ENCODE results near the gene IMPA2. TPM values are rescaled to one million over a fixed set of nuclear protein-coding genes. Genes with fewer than 3 reads are reported as not detected.
A peak's percentile ranks its signal among the peaks of the same experiment; 100 is the strongest.

The IMPA2 gene
- total RNA-seq, 1 donor from 2014 or later = 17.8 TPM

- DNase-seq (ENCODE audit: low read depth) = no peak
Measured at GRCh38 chr18:12006488-12006840, 25.2 kb downstream of the IMPA2 start.

GRCh38 chr18:12007063-12007462 lies 25.8 kb downstream of the IMPA2 start:
- no peak for DNase-seq (ENCODE audit: low read depth)

GRCh38 chr18:12008181-12008767 lies 27.0 kb downstream of the IMPA2 start:
- no peak for DNase-seq (ENCODE audit: low read depth)

GRCh38 chr18:12008842-12009580 lies 27.7 kb downstream of the IMPA2 start:
- no peak for DNase-seq (ENCODE audit: low read depth)

GRCh38 chr18:12009581-12010140 lies 28.4 kb downstream of the IMPA2 start:
- no peak for DNase-seq (ENCODE audit: low read depth)

- no peak for DNase-seq (ENCODE audit: low read depth)
Measured at GRCh38 chr18:12010187-12010802, 29.0 kb downstream of the IMPA2 start.

GRCh38 chr18:12011199-12011956 lies 30.1 kb downstream of the IMPA2 start:
- no peak for DNase-seq (ENCODE audit: low read depth)

- DNase-seq (ENCODE audit: low read depth) = no peak
Measured at GRCh38 chr18:12011957-12012549, 30.7 kb downstream of the IMPA2 start.

- DNase-seq (ENCODE audit: low read depth) = no peak
Measured at GRCh38 chr18:12012697-12013096, 31.4 kb downstream of the IMPA2 start.

- no peak for DNase-seq (ENCODE audit: low read depth)
Measured at GRCh38 chr18:12013186-12013916, 32.0 kb downstream of the IMPA2 start.

- no peak for DNase-seq (ENCODE audit: low read depth)
Measured at GRCh38 chr18:12014086-12014485, 32.8 kb downstream of the IMPA2 start.

GRCh38 chr18:12014521-12015415 lies 33.5 kb downstream of the IMPA2 start:
- no peak for DNase-seq (ENCODE audit: low read depth)

GRCh38 chr18:12015416-12016062 lies 34.2 kb downstream of the IMPA2 start:
- DNase-seq (ENCODE audit: low read depth) = peak; percentile 78

- no peak for DNase-seq (ENCODE audit: low read depth)
Measured at GRCh38 chr18:12017081-12017480, 35.8 kb downstream of the IMPA2 start.

- no peak for DNase-seq (ENCODE audit: low read depth)
Measured at GRCh38 chr18:12018861-12019260, 37.6 kb downstream of the IMPA2 start.

- no peak for DNase-seq (ENCODE audit: low read depth)
Measured at GRCh38 chr18:12021077-12021476, 39.8 kb downstream of the IMPA2 start.

GRCh38 chr18:12021596-12021995 lies 40.3 kb downstream of the IMPA2 start:
- DNase-seq (ENCODE audit: low read depth) = no peak

GRCh38 chr18:12023375-12023774 lies 42.1 kb downstream of the IMPA2 start:
- no peak for DNase-seq (ENCODE audit: low read depth)

GRCh38 chr18:12026562-12026961 lies 45.3 kb downstream of the IMPA2 start:
- no peak for DNase-seq (ENCODE audit: low read depth)

All from myocyte (in vitro differentiated cells).